Central memory CD4-positive, alpha-beta T cell (primary cell): ENCODE measurements around the gene PIK3C2G.

Source experiments
- DNase-seq: peaks from one replicate; pipeline ENCODE4 v3.0.0; 2022

Gene PIK3C2G

DNA sequence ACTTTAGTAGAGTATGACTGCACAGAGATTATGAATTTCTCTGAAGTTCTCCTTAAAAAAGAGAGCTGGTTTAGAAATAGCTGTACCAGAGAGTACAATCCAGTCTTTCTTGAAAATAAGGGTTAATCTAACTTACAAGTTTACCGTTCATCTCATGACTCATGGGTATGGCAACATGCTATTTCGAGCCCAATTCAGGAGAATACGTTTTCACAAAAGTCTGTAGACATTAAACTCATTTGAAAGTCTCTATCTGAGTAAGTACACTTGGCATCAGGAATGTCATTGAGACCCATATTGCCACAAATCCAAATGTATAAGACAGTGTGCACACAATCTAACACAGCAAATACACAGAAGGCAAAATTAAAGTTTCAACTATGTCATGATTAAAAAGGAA, 160.5 kb downstream of the PIK3C2G start:
- DNase-seq = no peak

DNA sequence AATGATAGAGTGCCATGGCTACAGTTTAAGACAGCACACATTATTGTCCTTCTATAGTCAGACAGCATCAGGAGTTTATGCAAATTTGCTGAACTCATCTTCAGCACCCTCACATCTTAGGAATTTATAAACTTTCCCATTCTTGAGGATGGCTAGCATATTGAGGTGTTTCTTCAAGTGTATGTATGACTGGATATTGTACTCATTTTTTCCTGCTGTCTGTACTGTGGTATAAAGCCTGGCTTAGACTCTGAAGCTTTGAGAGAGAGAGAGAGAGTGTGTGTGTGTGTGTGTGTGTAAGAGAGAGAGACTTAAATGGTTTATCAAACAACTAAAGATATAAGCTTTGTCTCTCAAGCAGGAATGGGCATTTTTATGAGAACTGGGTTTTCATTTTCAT, 161.6 kb downstream of the PIK3C2G start:
- no peak for DNase-seq

DNA sequence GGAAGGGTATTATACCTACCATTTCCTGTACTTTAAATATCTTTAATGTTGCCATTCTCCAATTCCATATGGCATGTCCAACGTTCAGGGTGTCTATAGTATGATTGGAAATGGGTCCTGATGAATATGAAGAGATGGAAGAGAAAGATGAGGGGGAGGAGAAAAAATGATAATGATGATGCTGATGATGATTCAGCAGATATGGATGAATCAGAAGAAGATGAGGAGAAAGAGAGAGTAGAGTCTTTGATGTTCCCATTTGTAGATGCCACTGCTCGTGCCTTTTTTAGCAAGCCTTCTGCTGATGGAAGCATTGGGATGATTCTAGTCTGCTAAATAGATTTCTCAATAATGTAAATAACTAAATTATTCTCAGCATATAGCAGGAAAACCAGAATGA, 163.5 kb downstream of the PIK3C2G start:
- DNase-seq = no peak

DNA sequence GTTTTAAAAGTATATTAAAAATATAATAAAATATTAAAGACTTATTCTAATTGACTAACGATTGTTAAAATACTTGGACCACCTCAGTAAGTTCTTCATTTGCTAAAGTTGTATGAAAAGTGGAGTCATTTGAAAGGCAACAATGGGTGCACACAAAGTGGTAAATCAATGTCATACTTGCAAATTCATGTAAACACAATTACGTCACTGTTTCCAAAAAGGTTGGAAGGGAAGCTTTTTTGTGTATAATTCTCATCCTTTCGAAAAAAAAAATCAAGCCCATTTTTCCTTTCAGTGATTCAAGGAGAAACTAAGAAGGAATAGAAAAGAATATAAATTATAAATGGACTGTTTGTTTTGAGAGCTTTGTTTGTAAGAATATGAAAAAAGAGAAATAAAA, 166.2 kb downstream of the PIK3C2G start:
- DNase-seq = no peak

DNA sequence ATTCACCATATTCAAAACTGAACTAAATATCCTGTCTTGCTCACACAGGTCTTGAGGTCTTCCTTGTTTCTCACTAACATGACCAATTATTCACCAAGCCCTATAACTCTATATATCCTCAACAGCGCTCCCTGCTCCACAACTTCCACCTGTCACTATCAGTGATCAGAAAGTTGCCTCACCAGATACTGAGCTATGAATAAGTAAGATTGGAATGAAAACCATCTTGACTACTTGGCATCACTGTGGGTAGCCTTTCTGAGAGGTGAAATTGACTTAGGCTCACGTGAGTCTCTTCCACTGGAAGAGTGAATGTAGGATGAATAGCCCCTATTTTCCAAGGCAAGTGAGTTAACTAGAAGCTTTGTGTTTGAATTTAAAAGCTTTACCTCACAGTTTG, 167.1 kb downstream of the PIK3C2G start:
- no peak for DNase-seq

DNA sequence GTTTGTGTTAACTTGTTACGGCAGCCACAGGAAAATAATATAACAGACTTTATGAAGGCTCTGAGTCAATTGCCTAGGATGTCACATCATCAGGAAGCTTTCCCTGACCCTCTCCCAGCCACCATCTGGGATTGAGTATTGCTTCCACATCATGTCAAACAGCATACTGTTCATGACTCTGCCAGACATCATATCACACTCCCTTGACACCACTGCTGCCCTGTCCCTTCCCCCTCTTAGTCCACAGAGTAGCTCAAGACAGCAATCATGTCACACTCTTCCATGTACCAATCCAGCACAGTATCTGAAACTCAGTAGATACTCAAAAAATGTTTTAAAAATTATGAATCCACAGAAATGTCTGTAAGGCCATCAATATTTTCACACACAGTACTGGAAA, 168.0 kb downstream of the PIK3C2G start:
- no peak for DNase-seq

DNA sequence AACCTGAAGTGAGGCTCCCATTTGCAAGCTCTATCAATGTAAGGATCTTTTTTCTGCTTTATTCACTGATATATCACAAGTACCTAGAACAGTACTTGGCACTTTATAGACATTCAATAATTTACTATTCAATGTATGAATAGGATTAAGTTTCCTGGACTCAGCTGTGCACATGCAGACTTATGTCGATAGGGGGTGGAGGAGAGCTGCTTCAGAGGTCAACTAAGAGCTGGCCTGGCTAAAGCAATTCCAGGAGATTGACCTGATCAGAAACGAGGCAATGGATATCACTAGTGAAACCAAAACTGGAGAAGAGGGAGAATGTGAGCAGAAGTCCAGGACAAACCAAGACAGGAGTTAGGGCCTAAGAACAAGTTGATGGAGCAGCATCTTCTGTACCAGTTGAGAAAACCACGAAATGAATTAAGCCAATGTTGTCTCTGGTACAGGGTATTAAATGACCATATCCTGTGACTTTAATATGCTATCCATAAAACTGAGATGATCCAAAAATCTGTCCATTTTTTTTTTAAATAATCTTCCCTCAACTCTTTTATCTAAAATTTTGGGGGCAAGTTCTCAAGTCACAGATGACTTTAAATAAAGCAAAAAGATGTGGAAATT, 169.2 kb downstream of the PIK3C2G start:
- no peak for DNase-seq

DNA sequence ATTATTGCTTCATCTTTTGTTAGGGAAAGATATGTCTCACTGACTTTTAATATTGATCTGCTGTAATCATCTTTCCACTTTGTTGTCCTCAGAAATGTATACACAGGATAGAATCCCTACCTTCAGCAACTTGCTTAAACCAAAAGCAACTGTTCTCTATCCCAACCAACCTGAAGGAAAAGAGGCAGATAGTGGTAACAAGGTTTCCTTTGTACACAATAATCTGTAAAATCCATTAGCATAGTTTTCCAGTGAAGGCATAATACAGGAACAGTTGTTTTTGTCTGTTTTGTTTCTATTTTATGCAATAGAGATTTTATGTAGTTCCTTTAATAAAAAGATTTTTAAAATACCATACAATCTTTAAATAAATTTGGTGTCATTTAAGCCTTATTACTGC, 170.5 kb downstream of the PIK3C2G start:
- DNase-seq = no peak

DNA sequence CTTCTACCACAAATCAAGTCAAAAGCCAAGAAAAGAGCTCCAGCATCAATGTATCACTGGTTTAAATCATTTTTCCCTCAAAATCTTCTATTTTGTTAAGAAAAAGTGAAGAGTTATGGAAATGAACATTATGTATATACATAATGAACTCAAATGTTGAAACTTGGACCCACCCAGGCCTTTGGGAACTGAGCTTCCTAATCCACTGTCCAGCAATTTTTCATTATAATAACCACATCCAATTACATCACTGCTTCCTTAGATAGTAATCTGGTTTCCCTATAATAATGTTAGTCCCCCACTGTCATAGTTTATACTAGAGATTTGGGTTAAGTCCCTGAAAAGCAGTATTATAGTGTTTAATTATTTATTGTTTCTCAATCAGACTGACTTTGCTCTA, 170.9 kb downstream of the PIK3C2G start:
- no peak for DNase-seq

DNA sequence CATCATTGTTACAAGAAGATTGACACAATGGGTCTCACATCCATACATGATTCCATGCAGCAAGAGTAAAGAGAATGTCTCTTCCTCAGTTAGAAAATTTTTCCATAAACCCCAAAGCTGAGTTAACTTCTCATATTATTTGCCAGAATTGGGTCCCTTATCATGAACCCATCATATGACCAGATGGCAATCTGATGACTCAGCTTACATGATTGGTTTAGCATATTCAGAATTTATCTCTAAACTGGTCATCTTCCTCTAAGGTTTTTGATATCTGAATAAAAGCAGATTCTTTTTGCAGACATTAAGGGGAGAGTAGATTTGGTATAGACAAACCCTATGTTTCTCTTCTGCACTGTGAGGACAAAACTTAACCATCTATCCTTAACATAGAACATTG, 174.9 kb downstream of the PIK3C2G start:
- DNase-seq = no peak

DNA sequence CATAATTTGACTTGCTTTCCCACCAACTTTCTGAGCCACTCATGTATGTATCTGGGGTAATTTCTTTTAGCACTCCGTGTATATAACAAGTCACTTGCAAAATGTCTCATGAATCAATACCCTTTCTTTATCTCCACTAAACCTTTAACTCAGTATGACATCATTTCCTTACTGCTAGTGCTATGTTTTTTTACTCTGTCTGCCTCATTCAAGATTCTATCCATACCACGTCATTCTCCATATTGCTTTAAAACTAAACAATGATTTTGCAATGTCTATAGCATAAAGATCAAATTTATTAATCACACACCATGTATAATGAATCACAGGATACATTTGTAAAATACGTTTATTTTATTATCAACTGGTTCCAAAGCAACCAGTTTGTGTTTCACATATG, 178.2 kb downstream of the PIK3C2G start:
- no peak for DNase-seq

DNA sequence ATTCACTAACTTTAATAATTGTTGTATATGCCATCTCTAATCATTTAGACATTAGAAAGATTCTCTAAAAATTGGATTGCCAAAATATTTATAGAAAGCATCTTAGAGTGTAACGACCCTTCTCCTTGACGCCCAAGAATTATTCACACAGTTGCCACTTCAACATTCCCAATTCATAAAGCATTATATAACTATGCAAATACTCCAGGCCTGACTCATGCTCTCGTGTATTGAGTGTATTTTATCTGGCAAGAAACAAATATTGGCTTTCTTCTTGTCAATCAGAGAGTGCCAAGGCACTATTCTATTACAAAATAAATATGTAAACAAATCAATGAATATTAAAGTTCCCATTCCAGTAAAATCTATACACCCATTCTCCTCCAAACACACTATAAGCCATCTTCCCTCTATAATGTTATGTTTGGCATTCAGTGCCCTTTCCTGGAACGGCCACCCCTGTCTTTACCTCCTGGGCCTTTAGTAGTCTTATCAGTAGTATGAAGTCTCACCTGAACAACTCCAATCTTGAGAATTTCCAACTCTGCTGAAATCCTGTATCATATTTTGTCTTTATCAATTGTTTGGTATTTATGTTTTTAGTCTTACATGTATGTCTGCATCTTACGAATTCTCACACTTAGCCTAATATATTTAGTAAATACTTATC, 182.6 kb downstream of the PIK3C2G start:
- no peak for DNase-seq

DNA sequence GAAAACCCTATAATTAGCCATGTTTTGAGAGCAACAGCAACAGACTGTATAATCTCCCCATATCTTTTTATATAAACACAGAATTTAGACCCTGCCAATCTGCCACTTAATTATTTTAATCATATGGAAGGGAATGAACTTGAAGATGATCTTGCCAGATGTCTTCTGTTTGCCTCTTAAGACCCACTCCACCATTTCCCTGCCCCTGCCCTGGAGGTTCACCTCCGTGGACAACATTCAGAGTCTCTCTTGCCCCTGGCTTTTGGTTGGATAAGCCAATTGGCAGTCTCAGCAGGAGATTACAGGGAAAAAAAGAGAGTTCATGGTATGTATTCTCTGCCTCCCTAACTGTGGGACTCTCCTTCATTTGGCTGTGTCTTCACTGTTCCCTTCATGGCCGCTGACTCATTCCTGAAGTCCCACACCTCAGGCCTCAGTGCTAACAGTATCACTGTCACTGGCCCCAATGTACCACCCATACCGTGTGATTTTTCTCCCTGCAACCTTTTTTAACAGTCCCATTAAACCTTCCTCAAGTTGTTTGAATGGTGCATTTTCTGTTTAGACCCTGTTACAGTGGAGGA, 184.8 kb downstream of the PIK3C2G start:
- DNase-seq = no peak

DNA sequence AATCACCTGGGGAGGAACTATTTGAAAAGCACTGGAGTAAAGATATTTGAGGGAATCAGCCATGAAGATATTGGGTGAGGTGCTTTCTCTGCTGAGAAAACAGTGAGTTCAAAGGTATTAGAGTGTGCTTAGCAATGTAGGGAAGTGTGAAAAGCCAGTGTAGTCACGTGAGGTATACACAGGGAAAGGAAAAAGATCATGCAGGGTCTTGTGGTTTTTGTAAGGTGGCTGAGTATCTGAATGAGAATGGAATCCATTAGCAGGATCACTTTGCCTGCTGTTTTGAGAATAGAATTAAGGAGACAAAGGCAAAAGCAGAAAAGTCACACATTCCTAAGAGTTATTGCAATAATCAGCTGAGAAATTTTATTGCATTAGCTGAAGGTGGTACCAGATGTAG, 193.0 kb downstream of the PIK3C2G start:
- DNase-seq = no peak

DNA sequence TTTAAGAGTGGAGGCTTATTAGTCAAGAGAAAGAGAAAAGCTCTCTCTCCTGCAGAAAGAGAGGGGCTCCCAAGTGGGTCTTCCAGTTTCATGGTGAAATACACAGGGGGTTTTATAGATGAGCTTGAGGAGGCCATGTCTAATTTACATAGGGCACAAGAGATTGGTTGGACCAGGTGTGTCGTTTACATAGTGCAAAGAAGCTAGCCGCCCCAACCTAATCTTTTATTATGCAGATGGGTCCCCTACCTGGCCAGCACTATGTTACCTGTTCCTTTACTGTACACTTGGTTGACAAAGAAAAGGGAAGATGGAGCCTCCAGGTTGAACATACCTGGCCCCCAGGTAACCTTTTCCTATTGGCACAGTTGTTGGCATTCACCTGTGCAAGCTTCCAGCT, 195.0 kb downstream of the PIK3C2G start:
- no peak for DNase-seq

DNA sequence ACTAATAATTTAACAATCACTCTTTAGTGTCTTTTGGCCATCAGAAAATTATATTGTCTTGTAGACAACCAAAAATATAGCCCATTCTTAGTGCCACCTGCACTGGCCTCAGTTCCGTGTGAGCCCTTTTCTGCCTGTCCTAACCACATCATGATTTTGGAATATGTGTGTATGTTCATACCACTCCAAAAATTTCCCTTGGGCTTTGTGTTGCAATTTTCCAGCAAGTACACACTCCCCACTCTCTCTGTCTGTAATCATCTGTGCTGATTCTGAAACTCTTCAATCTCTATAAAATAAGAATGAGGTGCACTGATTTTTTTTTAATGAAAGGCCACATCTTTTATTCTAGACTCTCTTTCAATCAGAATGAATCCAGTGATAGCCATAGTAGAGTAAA, 196.0 kb downstream of the PIK3C2G start:
- no peak for DNase-seq

DNA sequence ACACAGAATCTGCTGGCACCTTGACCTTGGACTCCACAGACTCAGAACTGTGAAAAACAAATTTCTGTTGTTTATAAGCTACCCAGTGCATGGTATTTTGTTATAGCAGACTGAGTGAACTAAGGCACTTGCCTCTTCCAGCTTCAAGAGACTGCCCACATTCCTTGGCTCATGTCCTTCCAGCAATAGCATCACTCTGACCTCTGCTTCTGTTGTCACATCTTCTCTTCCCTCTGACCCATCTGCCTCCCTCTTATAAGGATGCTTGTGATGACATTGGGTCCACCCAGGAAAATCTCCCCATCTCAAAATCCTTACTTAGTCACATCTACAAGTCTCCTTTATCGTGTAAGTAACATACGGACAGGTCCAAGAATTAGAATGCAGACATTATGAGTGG, 200.4 kb downstream of the PIK3C2G start:
- DNase-seq = no peak

DNA sequence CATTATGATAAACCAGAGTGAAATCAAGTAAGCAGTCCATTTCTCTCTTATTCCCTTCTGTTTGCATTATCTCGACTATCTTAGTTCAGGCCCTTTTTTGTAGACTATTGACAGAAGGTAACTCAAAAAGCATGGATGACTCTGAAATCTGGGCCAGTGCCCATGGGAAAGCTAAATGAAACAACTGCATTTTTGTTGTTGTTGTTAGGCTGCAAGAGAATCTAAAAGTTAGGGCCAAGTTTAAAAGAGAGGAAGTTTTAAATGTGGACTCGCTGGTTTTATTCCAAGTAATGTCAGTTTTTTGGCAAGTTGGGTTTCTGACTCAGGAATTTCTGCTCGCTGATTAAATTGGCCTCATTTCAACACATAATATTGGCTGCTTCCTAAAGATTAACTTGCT, 201.1 kb downstream of the PIK3C2G start:
- no peak for DNase-seq

DNA sequence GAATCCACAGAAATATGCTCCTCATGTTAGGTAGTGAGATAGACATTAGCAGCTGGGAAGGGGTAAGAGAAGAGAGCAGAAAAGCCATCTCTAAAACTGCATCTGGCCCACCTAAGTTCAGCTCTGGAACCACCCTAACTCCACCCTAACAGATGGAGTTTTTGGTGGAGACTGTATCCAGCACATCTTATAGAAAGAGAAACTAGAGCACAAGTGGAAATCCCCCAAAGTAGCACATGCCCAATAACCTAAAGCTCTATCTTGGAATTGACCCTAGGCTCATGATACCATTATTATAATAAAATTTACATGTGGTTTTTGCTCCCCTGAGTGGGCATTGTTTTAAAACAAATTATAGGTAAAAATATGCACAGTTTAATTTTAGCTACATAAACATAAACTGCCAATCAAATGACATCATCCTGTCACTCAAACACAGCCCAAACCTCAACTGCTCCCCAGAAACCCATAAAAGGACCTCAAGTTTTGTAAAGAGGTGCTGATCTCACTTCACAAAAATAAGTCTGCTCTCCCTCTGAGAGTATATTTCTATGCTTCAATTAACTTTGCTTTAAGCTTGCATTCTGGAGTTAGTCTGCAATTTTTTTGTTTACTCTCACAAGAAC, 206.4 kb downstream of the PIK3C2G start:
- DNase-seq = no peak

DNA sequence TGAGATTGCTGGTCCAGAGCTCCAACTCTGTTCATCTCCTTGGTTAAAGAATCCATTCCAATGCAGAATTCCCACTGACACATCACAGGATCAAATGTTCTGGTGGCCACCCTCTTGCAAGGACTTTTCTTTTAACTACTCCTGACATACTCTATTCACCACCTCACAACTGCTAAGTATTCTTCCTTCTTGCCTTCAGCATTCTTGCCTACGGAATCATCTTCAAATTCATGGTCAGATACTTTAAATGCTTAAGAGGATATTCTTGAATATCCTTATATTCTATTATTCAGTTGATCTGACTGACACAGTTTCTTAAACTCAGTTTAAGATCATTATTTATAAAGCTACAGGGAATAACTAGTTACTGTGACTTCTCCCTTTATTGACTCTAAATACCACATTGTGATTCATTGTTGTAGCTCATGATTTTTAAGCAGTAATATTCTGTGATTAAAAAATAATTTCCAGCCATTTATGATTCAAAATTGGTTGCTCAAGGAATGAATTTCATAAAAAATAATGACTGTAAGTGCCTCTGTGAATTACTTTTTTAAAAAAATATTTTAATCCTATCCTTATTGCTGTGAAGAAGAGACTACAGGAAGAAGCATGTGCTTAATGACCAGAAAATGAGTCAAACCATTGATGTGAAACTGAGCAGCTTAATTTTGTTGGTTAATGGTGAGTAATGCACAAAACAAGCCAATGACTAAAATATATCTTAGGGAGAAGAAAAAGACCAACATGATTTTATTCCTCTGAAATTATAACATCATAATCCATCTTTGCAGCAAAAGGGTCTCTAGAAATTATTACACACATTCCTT, 207.1 kb downstream of the PIK3C2G start:
- no peak for DNase-seq

DNA sequence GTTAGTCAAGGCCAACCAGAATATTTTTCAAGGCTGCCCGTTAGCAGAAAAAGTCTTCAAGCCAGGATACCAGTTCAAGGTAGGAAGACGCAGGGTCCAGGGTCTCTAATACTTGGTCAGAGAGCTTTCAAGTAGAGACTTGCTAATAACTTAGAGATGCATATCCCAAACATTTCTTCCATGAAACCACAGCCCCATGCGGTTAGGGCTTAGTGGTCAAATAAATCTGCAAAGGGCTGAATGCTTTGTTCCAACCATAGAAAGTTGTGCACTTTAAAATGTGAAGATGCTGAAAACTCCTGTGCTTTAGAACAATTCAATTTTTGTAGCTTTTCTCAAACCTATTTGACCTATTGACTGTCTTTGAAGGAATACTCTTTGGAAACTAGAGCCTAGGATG, 208.9 kb downstream of the PIK3C2G start:
- DNase-seq = no peak

DNA sequence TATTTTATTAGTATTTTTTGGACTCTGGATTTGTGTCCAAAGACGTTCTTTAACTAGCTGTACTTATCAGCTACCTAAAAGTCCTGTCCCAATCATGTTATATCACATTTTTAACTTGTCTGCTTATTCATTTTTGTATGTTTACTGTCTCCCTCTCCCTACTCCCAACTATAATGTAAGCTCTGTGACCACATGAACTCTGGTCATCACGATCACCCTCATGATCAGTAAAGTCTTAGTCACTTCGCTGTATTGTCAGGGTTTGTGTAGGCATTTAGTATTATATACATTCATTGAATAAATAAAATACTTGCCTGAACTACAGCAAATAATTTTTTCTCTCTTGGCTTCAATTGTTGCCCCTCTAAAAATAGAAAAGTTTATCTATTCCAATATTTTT, 211.0 kb downstream of the PIK3C2G start:
- no peak for DNase-seq

DNA sequence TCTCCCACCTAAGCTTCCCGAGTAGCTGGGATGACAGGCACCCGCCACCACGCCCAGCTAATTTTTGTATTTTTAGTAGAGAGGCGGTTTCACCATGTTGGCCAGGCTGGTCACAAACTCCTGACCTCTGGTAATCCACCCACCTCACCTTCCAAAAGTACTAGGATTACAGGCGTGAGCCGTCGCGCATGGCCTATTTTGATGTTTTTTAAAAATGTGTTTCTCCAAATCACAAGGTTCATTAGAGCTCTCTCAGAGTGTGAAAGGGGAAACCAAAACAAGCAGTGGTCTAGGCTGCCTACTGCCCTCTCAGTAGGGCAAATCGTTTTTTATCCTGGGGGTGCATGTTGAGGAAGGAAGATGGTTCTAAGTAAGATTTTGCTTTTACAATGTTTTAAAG, 211.5 kb downstream of the PIK3C2G start:
- no peak for DNase-seq
